Measurements from ENCODE around the gene CD82.
"Not testable (repeated sequence)": the region's sequence is repeated elsewhere in the genome, so short reads cannot be mapped to it uniquely, and the experiment has no call there.

Gene CD82

GRCh38 chr11:44638032-44638431 lies 72.6 kb downstream of the CD82 start:
- DNase-seq, result no peak

- DNase-seq, result no peak
Measured at GRCh38 chr11:44643217-44643616, 77.8 kb downstream of the CD82 start.

DNA sequence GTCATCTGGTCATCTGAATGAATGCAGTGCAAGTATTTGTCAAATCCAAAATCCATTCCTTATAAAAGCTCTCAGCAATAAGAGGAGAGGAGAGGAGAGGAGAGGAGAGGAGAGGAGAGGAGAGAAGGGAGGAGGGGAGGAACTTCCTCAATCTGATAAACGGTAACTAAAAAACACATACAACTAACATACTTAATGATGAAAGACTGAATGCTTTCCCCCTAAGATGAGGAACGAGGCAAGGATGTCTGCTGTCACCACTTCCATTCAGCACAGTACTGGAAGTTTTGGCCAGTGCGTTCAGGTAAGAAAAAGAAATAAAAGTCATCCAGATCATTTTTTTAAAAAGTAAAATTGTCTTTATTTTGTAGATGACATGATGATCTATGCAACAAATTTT lies 80.4 kb downstream of the CD82 start:
- DNase-seq, result no peak

GRCh38 chr11:44647255-44647955 lies 81.9 kb downstream of the CD82 start:
- not testable (repeated sequence) for DNase-seq

- no peak for DNase-seq
Measured at GRCh38 chr11:44648109-44648508, 82.6 kb downstream of the CD82 start.

- no peak for DNase-seq
Measured at GRCh38 chr11:44651535-44652155, 86.2 kb downstream of the CD82 start.

DNA sequence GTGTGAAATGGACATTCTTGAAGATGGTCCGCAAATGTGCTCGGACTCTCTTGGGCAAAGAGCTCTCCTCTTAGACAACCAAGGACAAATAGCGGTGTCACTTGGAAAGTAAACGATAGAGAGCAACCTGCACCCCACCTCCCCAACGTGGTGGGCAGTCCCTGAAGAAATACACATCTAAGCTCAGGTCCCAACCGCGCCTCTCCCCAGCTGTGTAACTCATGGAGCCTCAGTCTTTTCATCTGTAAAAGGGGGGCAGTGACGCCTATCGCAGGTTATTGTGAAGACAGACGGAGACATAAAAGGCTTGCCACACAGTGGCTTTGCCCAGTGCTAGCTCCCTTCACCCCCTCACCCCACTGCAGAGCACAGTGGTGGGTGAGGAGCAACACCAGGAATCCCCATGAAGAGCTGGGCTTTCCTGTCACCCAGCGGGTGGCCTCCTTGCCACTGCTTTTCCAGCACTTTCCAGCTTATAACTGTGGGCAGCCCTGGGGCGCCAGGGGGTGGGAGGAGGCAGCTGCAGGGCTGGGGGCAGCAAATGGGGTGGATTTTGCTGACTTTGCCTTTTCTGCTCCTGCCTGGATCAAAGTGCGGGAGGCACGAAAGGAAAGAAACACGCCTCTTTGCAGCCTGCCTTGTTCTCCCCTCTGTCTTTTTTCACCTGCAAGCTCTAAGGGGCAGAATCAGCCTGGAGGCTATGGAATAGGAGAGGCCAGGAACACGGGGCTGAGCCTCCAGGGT lies 87.6 kb downstream of the CD82 start:
- no peak for DNase-seq

DNA sequence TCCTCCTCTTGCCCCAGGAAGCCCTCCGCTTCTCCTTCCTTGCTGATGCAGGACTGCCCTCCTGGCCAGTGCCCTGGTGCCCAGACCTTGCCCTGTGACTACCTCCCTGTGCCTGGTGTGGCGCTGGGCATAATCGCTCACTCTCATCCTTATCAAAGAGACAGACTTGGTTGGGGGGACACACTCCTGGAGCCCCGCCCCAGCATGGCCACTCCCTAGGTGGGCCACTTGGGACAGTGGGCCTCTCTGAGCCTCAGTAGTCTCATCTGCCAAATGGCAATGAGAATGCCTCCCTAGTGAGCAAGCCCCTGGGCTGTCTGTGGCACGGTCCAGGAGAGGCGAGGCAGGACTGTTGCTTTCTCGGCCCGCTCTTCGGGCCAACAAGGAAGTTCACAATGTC lies 88.6 kb downstream of the CD82 start:
- DNase-seq, result no peak

DNA sequence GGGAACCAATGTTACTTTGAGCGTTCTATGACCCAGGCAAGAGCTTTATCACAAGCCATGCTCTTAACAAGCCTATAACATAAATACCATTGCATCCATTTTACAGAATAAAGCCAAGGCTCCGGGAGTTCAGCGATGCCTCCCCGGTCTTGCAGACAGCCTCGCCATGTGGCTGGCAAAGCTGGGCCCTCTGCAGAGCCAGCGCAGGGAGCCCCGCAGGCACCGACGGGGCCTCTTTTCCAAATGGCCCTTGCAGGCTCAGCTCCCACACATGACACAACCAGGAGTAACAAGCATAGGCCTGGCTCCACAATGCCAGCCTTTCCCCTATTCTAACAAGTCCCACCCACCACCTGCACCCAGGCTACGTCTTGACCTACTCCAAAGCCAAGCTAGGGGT lies 89.1 kb downstream of the CD82 start:
- no peak for DNase-seq

GRCh38 chr11:44657836-44658505 lies 92.5 kb downstream of the CD82 start:
- no peak for DNase-seq

GRCh38 chr11:44658506-44658850 lies 93.0 kb downstream of the CD82 start:
- peak; percentile 17 for DNase-seq

- DNase-seq, result no peak
Measured at GRCh38 chr11:44659641-44660040, 94.2 kb downstream of the CD82 start.

- not testable (repeated sequence) for DNase-seq
Measured at GRCh38 chr11:44660535-44660934, 95.1 kb downstream of the CD82 start.

DNA sequence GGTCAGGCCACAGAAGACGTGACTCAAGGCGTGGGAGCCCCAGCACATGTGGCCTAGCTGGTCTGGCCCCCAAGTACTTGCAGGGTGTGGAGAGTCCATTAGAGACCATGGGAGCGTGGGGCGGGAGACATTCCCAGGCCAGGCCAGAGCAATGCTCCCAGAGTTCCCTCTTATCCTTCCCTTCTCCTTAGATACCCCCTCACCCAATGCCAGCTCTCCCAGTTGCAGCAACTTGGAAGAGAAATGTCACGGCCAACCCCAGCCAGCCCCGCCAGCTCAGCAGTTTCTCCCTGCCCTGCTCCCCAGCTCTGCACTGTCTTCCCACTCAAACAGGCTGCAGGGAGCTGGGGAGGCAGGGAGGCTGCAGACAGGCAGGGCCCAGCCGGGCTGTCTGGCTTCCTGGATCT lies 95.9 kb downstream of the CD82 start:
- no peak for DNase-seq
